ENCODE data around the gene OR2T29. TPM values are rescaled to one million over a fixed set of nuclear protein-coding genes. Genes with fewer than 3 reads are reported as not detected.
"Not testable (repeated sequence)": the region's sequence is repeated elsewhere in the genome, so short reads cannot be mapped to it uniquely, and the experiment has no call there.

OR2T29 gene, protein sequence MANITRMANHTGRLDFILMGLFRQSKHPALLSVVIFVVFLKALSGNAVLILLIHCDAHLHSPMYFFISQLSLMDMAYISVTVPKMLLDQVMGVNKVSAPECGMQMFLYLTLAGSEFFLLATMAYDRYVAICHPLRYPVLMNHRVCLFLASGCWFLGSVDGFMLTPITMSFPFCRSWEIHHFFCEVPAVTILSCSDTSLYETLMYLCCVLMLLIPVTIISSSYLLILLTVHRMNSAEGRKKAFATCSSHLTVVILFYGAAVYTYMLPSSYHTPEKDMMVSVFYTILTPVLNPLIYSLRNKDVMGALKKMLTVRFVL
- not detected for polyA plus RNA-seq (2013, experiment 1 of 4)
- polyA plus RNA-seq (2013, experiment 2 of 4): not detected
- not detected for polyA plus RNA-seq (2013, experiment 3 of 4)
- not detected for polyA plus RNA-seq (2013, experiment 4 of 4)

DNA sequence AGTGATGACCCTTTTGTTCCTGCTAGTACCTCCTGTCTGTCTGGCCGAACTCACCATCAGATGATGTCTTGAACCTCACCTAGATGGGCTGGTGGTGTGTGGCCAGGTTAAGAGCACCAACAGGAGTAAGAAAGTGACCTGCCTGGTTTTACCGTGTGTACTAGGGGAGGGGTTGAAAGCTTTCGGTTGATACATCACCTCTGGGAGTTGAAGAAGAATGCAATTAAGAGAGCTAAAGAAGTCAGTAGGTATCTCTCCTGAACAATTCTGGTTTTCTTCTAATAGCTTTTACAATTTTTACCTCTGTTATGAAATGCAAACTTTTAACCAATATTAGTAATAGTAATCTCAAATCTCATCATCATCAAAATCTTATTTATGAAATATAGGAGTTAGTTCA lies at the start of gene OR2T29:
Gene OR2T29, minus strand, starts transcription at position 101 of the 400 bp plus-strand sequence. CDS start 3,281 bp downstream, outside the sequence.
- H3K4me1 ChIP-seq (ENCODE audit: control insufficient read depth, insufficient read depth, low read length); H3K27me3 ChIP-seq (ENCODE audit: control insufficient read depth, insufficient read depth, low read length, poor library complexity, severe bottlenecking); H3K4me3 ChIP-seq (ENCODE audit: insufficient read depth, low read depth, low read length); H3K27ac ChIP-seq (ENCODE audit: insufficient read depth, low read depth, low read length, poor library complexity, severe bottlenecking); H3K36me3 ChIP-seq (ENCODE audit: control insufficient read depth, insufficient read depth, low read length); H3K9me3 ChIP-seq (ENCODE audit: control insufficient read depth, low read length): not testable (repeated sequence)
- 56 to 64% methylated on average over 1 of the region's 3 CpGs for WGBS, 2 experiments

GRCh38 chr1:248611883-248612414 lies 49.4 kb upstream of the OR2T29 start:
- no peaks in the 10 kb centered on the region for H3K36me3 ChIP-seq (ENCODE audit: control insufficient read depth, insufficient read depth, low read length)
- peaks cover 7% of the 10 kb centered on the region for H3K9me3 ChIP-seq (ENCODE audit: control insufficient read depth, low read length)
- WGBS, 2 experiments: 77 to 80% methylated on average over 4 of the region's 4 CpGs
- no peak overlapping the region for H3K4me3 ChIP-seq (ENCODE audit: insufficient read depth, low read depth, low read length)
- no peaks in the 10 kb centered on the region for H3K4me1 ChIP-seq (ENCODE audit: control insufficient read depth, insufficient read depth, low read length)
- H3K27me3 ChIP-seq (ENCODE audit: control insufficient read depth, insufficient read depth, low read length, poor library complexity, severe bottlenecking): no peaks in the 10 kb centered on the region
- H3K27ac ChIP-seq (ENCODE audit: insufficient read depth, low read depth, low read length, poor library complexity, severe bottlenecking): no peak overlapping the region

GRCh38 chr1:248610301-248610700 lies 47.7 kb upstream of the OR2T29 start:
- H3K9me3 ChIP-seq (ENCODE audit: control insufficient read depth, low read length): peaks cover 15% of the 10 kb centered on the region

DNA sequence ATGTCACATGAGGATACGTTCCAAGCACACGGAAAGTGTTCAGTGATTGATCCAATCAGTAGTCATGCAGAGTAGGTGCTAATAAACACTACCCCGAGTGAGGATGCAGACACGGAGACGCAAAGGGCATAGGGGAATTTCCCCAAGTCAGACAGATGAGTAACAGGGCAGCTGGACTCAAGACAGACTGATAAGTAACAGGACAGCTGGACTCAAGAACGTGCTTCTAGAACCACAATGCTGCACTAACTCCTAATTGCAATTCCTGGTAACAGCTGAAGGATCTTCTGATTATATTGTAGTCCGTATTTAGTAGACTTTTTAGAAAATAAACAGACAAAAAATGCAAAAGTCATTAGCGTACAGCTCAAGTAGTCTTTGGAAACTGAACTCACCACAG lies 36.8 kb upstream of the OR2T29 start:
- Histone ChIP-seq H3K9me3 (ENCODE audit: control insufficient read depth, low read length) (peaks cover 18% of the 10 kb centered on the region), H3K27ac (ENCODE audit: insufficient read depth, low read depth, low read length, poor library complexity, severe bottlenecking) (no peak overlapping the region), H3K4me3 (ENCODE audit: insufficient read depth, low read depth, low read length) (no peak overlapping the region), H3K4me1 (ENCODE audit: control insufficient read depth, insufficient read depth, low read length) (no peaks in the 10 kb centered on the region), H3K36me3 (ENCODE audit: control insufficient read depth, insufficient read depth, low read length) (no peaks in the 10 kb centered on the region), H3K27me3 (ENCODE audit: control insufficient read depth, insufficient read depth, low read length, poor library complexity, severe bottlenecking) (no peaks in the 10 kb centered on the region)
- 70 to 72% methylated on average over 8 of the region's 8 CpGs for whole genome bisulfite sequencing, 2 experiments

More at GRCh38 chr1:248610301-248610700, 47.7 kb upstream of the OR2T29 start:
- no peak overlapping the region for H3K4me3 ChIP-seq (ENCODE audit: insufficient read depth, low read depth, low read length)
- H3K27me3 ChIP-seq (ENCODE audit: control insufficient read depth, insufficient read depth, low read length, poor library complexity, severe bottlenecking): no peaks in the 10 kb centered on the region
- H3K27ac ChIP-seq (ENCODE audit: insufficient read depth, low read depth, low read length, poor library complexity, severe bottlenecking): no peak overlapping the region
- WGBS, 2 experiments: 42% methylated on average over 3 of the region's 3 CpGs; no CpG with 5 or more reads in 1 of the 2 experiments
- H3K36me3 ChIP-seq (ENCODE audit: control insufficient read depth, insufficient read depth, low read length): no peaks in the 10 kb centered on the region
- no peaks in the 10 kb centered on the region for H3K4me1 ChIP-seq (ENCODE audit: control insufficient read depth, insufficient read depth, low read length)

DNA sequence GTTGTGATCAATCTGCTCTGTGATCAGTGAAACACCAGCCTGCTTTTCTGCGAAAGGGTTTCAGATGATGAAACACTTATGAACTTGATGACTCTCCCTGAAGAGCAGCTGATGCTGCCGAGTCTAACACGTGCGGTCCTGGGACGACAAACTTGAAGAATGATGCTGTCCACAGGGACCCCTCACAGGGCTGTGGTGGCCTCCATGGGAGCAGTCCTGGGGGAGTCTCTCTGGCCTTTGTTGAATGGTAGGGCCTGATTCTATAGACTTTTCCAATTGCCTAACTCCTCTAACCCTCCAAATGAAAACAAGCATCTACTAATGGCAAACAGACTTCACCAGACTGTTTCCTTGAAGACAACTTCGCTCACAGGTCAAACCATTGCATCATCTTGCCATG lies 35.0 kb upstream of the OR2T29 start, which contains the start of gene OR2T10:
Gene OR2T10, minus strand, starts transcription at position 112 of the 400 bp plus-strand sequence. CDS start 3,932 bp downstream, outside the sequence.
- Histone ChIP-seq H3K4me1 (ENCODE audit: control insufficient read depth, insufficient read depth, low read length) (no peaks in the 10 kb centered on the region), H3K9me3 (ENCODE audit: control insufficient read depth, low read length) (peaks cover 25% of the 10 kb centered on the region), H3K4me3 (ENCODE audit: insufficient read depth, low read depth, low read length) (no peak within 1 kb of the TSS), H3K27me3 (ENCODE audit: control insufficient read depth, insufficient read depth, low read length, poor library complexity, severe bottlenecking) (no peaks in the 10 kb centered on the region), H3K27ac (ENCODE audit: insufficient read depth, low read depth, low read length, poor library complexity, severe bottlenecking) (no peak within 1 kb of the TSS), H3K36me3 (ENCODE audit: control insufficient read depth, insufficient read depth, low read length) (no peaks in the 10 kb centered on the region)
- WGBS, 2 experiments: 76 to 80% methylated on average over 6 of the region's 6 CpGs

DNA sequence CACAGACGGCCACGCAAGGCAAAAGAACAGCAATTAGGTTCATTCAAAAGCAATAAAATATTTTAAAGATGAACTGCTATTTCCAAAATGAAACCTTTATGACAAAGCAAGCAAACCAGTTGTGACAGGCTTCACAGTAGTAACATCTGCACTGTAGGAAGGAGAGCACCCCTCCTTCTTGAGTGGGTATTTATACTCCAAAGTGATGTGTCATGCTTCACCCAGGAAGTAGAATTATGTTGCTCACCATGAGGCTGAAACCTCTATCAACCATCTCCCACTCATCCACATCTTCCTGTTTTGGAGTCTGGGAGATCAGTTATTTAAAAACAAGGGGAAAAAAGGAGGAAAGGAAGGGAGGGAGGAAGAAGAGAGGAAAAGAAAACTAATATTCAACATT lies 34.0 kb upstream of the OR2T29 start:
- WGBS, 2 experiments: 95 to 100% methylated on average over 2 of the region's 2 CpGs
- no peaks in the 10 kb centered on the region for H3K27me3 ChIP-seq (ENCODE audit: control insufficient read depth, insufficient read depth, low read length, poor library complexity, severe bottlenecking)
- no peaks in the 10 kb centered on the region for H3K4me1 ChIP-seq (ENCODE audit: control insufficient read depth, insufficient read depth, low read length)
- H3K36me3 ChIP-seq (ENCODE audit: control insufficient read depth, insufficient read depth, low read length): no peaks in the 10 kb centered on the region
- no peak overlapping the region for H3K27ac ChIP-seq (ENCODE audit: insufficient read depth, low read depth, low read length, poor library complexity, severe bottlenecking)
- H3K9me3 ChIP-seq (ENCODE audit: control insufficient read depth, low read length): peaks cover 22% of the 10 kb centered on the region
- H3K4me3 ChIP-seq (ENCODE audit: insufficient read depth, low read depth, low read length): no peak overlapping the region

GRCh38 chr1:248593226-248593625 lies 30.7 kb upstream of the OR2T29 start:
- WGBS, 2 experiments: 72% methylated on average over 5 of the region's 5 CpGs
- Histone ChIP-seq H3K4me3 (ENCODE audit: insufficient read depth, low read depth, low read length) (no peak overlapping the region), H3K9me3 (ENCODE audit: control insufficient read depth, low read length) (peaks cover 19% of the 10 kb centered on the region), H3K27ac (ENCODE audit: insufficient read depth, low read depth, low read length, poor library complexity, severe bottlenecking) (no peak overlapping the region), H3K27me3 (ENCODE audit: control insufficient read depth, insufficient read depth, low read length, poor library complexity, severe bottlenecking) (no peaks in the 10 kb centered on the region), H3K36me3 (ENCODE audit: control insufficient read depth, insufficient read depth, low read length) (no peaks in the 10 kb centered on the region), H3K4me1 (ENCODE audit: control insufficient read depth, insufficient read depth, low read length) (no peaks in the 10 kb centered on the region)

GRCh38 chr1:248592655-248593054 lies 30.1 kb upstream of the OR2T29 start:
- Histone ChIP-seq H3K27ac (ENCODE audit: insufficient read depth, low read depth, low read length, poor library complexity, severe bottlenecking) (no peak overlapping the region), H3K4me1 (ENCODE audit: control insufficient read depth, insufficient read depth, low read length) (no peaks in the 10 kb centered on the region), H3K36me3 (ENCODE audit: control insufficient read depth, insufficient read depth, low read length) (no peaks in the 10 kb centered on the region), H3K9me3 (ENCODE audit: control insufficient read depth, low read length) (peaks cover 18% of the 10 kb centered on the region), H3K27me3 (ENCODE audit: control insufficient read depth, insufficient read depth, low read length, poor library complexity, severe bottlenecking) (no peaks in the 10 kb centered on the region), H3K4me3 (ENCODE audit: insufficient read depth, low read depth, low read length) (no peak overlapping the region)
- 29 to 64% methylated on average over 1 of the region's 1 CpG for WGBS, 2 experiments

- Histone ChIP-seq H3K9me3 (ENCODE audit: control insufficient read depth, low read length) (peaks cover 12% of the 10 kb centered on the region), H3K27ac (ENCODE audit: insufficient read depth, low read depth, low read length, poor library complexity, severe bottlenecking) (no peak overlapping the region), H3K4me1 (ENCODE audit: control insufficient read depth, insufficient read depth, low read length) (no peaks in the 10 kb centered on the region), H3K4me3 (ENCODE audit: insufficient read depth, low read depth, low read length) (no peak overlapping the region), H3K27me3 (ENCODE audit: control insufficient read depth, insufficient read depth, low read length, poor library complexity, severe bottlenecking) (no peaks in the 10 kb centered on the region), H3K36me3 (ENCODE audit: control insufficient read depth, insufficient read depth, low read length) (no peaks in the 10 kb centered on the region)
- WGBS, 2 experiments: 88 to 89% methylated on average over 17 of the region's 17 CpGs
Measured at GRCh38 chr1:248590055-248590454, 27.5 kb upstream of the OR2T29 start.

- WGBS, 2 experiments: 76% methylated on average over 3 of the region's 3 CpGs; no CpG with 5 or more reads in 1 of the 2 experiments
- Histone ChIP-seq H3K9me3 (ENCODE audit: control insufficient read depth, low read length) (peaks cover 12% of the 10 kb centered on the region), H3K36me3 (ENCODE audit: control insufficient read depth, insufficient read depth, low read length) (no peaks in the 10 kb centered on the region)
Measured at GRCh38 chr1:248589334-248589733, 26.8 kb upstream of the OR2T29 start.

More at GRCh38 chr1:248589334-248589733, 26.8 kb upstream of the OR2T29 start:
- no peak overlapping the region for H3K4me3 ChIP-seq (ENCODE audit: insufficient read depth, low read depth, low read length)
- H3K4me1 ChIP-seq (ENCODE audit: control insufficient read depth, insufficient read depth, low read length): no peaks in the 10 kb centered on the region
- H3K27me3 ChIP-seq (ENCODE audit: control insufficient read depth, insufficient read depth, low read length, poor library complexity, severe bottlenecking): no peaks in the 10 kb centered on the region
- H3K27ac ChIP-seq (ENCODE audit: insufficient read depth, low read depth, low read length, poor library complexity, severe bottlenecking): no peak overlapping the region

All from ectodermal cell (in vitro differentiated cells).